ENCODE results near the gene PGS1. TPM values are rescaled to one million over a fixed set of nuclear protein-coding genes. Genes with fewer than 3 reads are reported as not detected.
A peak's percentile ranks its signal among the peaks of the same experiment; 100 is the strongest.

PGS1 gene
- total RNA-seq, 4 donors from 2014 or later: 41.9 to 105 (median 53.2) TPM

DNA sequence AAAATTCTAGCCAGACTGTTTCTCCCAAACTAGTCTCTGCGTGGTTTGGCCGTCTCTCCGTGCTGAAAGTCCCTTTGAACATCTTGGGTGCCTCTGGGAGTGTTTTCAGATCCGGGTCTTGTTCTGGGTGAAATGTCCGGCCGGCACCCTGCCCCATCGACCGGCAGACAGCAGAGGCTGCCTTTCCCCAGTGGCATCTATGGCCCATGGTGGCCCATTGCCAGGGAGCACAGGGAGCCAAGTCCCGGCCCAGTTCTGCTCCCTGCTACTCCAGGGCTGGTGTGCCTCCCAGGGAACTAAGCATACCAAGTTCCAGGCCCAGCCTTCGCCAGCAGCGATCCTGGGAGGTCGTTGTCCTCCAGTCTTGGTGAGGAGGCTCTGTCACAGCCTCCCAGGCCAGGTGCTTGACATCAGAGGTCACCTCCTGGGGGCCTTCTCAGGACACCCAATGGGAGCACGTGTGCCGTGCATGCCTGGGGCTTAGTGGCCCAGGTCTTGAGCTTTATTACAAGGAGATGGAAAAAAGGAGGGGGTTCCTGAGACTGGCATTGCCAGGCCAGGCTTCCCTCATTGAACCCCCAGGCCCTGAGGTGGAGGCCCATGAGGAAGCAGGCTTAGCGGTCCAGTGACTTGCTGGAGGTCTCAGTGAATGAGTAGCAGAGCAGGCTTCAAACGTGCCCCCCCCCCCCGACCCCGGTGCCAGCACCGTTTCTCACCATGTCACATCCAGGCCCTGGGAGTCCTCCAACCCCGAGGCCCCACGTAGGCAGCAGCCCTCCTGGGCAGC is 54.0 kb downstream of the PGS1 start:
- Histone ChIP-seq H3K4me1 (peaks cover 0 to 27% (median 9%) of the 10 kb centered on the region in 4 donors), H3K4me3 (no peak overlapping the region), H3K27ac (no peak overlapping the region), H3K27me3 (peaks cover 0 to 18% of the 10 kb centered on the region in 2 donors), H3K9me3 (no peaks in the 10 kb centered on the region), H3K36me3 (peaks cover 0 to 26% (median 0%) of the 10 kb centered on the region in 3 donors)
- TF ChIP-seq, protein P1, sequence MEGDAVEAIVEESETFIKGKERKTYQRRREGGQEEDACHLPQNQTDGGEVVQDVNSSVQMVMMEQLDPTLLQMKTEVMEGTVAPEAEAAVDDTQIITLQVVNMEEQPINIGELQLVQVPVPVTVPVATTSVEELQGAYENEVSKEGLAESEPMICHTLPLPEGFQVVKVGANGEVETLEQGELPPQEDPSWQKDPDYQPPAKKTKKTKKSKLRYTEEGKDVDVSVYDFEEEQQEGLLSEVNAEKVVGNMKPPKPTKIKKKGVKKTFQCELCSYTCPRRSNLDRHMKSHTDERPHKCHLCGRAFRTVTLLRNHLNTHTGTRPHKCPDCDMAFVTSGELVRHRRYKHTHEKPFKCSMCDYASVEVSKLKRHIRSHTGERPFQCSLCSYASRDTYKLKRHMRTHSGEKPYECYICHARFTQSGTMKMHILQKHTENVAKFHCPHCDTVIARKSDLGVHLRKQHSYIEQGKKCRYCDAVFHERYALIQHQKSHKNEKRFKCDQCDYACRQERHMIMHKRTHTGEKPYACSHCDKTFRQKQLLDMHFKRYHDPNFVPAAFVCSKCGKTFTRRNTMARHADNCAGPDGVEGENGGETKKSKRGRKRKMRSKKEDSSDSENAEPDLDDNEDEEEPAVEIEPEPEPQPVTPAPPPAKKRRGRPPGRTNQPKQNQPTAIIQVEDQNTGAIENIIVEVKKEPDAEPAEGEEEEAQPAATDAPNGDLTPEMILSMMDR (IDR thresholded peaks at IDR 0.05): no peak
- TF ChIP-seq POLR2A (IDR thresholded peaks at IDR 0.05) (no peak), EP300 (IDR thresholded peaks at IDR 0.05) (peak in 1 of 2 donors; percentile 17)
- DNase-seq (ENCODE audit: low spot score in 2 of 2): peak in 1 of 2 donors; percentile 30
- 41 to 48% methylated on average over 14 to 20 of the region's 21 CpGs for WGBS, 2 donors

GRCh38 chr17:78433013-78433727 is 54.7 kb downstream of the PGS1 start:
- H3K27me3 ChIP-seq: peaks cover 0 to 19% of the 10 kb centered on the region in 2 donors
- no peak overlapping the region for H3K27ac ChIP-seq
- 67 to 70% methylated on average over 20 of the region's 20 CpGs for WGBS, 2 donors
- H3K36me3 ChIP-seq: peaks cover 0 to 20% (median 0%) of the 10 kb centered on the region in 3 donors
- peaks cover 0 to 26% (median 9%) of the 10 kb centered on the region in 4 donors for H3K4me1 ChIP-seq
- H3K9me3 ChIP-seq: no peaks in the 10 kb centered on the region
- no peak for DNase-seq (ENCODE audit: low spot score in 2 of 2)
- TF ChIP-seq POLR2A (IDR thresholded peaks at IDR 0.05) (no peak), EP300 (IDR thresholded peaks at IDR 0.05) (no peak)
- TF ChIP-seq, protein P1 (IDR thresholded peaks at IDR 0.05): no peak
- H3K4me3 ChIP-seq: no peak overlapping the region

- Histone ChIP-seq H3K36me3 (peaks cover 0 to 13% (median 0%) of the 10 kb centered on the region in 3 donors), H3K9me3 (no peaks in the 10 kb centered on the region), H3K27me3 (peaks cover 0 to 19% of the 10 kb centered on the region in 2 donors), H3K4me3 (no peak overlapping the region), H3K27ac (no peak overlapping the region), H3K4me1 (peaks cover 0 to 20% (median 9%) of the 10 kb centered on the region in 4 donors)
- no peak for TF ChIP-seq POLR2A (IDR thresholded peaks at IDR 0.05)
- TF ChIP-seq EP300 (IDR thresholded peaks at IDR 0.05): no peak
- TF ChIP-seq, protein P1 (IDR thresholded peaks at IDR 0.05): no peak
- 82 to 84% methylated on average over 13 of the region's 13 CpGs for WGBS, 2 donors
- no peak for DNase-seq (ENCODE audit: low spot score in 2 of 2)
Measured at GRCh38 chr17:78433780-78434335, 55.4 kb downstream of the PGS1 start.

GRCh38 chr17:78434455-78435329 is 56.2 kb downstream of the PGS1 start:
- DNase-seq (ENCODE audit: low spot score in 2 of 2): no peak
- Histone ChIP-seq H3K27me3 (peaks cover 0 to 19% of the 10 kb centered on the region in 2 donors), H3K4me1 (peaks cover 0 to 18% (median 9%) of the 10 kb centered on the region in 4 donors), H3K4me3 (no peak overlapping the region), H3K36me3 (peaks cover 0 to 5% (median 0%) of the 10 kb centered on the region in 3 donors), H3K27ac (no peak overlapping the region), H3K9me3 (no peaks in the 10 kb centered on the region)
- WGBS, 2 donors: 56 to 57% methylated on average over 18 of the region's 18 CpGs
- TF ChIP-seq POLR2A (IDR thresholded peaks at IDR 0.05): no peak
- TF ChIP-seq EP300 (IDR thresholded peaks at IDR 0.05): no peak
- TF ChIP-seq, protein P1 (IDR thresholded peaks at IDR 0.05): no peak

All from tibial nerve (tissue), 4 donors.